ENCODE measurements around the gene COL23A1.

The COL23A1 gene

GRCh38 chr5:178590141-178590923, at the start of gene COL23A1:
Gene COL23A1, minus strand, starts transcription at chr5:178590393.
- DNase-seq: no peak

- no peak for DNase-seq
Observed at GRCh38 chr5:178637356-178638074, 47.3 kb upstream of the COL23A1 start.

GRCh38 chr5:178632285-178632684, 42.1 kb upstream of the COL23A1 start:
- DNase-seq: no peak

GRCh38 chr5:178630951-178631350, 40.8 kb upstream of the COL23A1 start:
- DNase-seq: no peak

GRCh38 chr5:178630475-178630930, 40.3 kb upstream of the COL23A1 start:
- DNase-seq: no peak

GRCh38 chr5:178627259-178627598, 37.0 kb upstream of the COL23A1 start:
- DNase-seq: no peak

GRCh38 chr5:178626484-178627258, 36.5 kb upstream of the COL23A1 start, which contains the start of gene CLK4:
Gene CLK4, minus strand, starts transcription at chr5:178627050. Its CDS starts 3,634 bp downstream, at chr5:178623416.
- peak; percentile 91 for DNase-seq

GRCh38 chr5:178625679-178626483, 35.7 kb upstream of the COL23A1 start:
- no peak for DNase-seq

- DNase-seq: no peak
Observed at GRCh38 chr5:178624631-178625546, 34.7 kb upstream of the COL23A1 start.

- DNase-seq: no peak
Observed at GRCh38 chr5:178622679-178623247, 32.6 kb upstream of the COL23A1 start.

GRCh38 chr5:178619390-178619789, 29.2 kb upstream of the COL23A1 start:
- no peak for DNase-seq

- DNase-seq: no peak
Observed at GRCh38 chr5:178612299-178612698, 22.1 kb upstream of the COL23A1 start.

GRCh38 chr5:178606269-178606668, 16.1 kb upstream of the COL23A1 start:
- DNase-seq: no peak

GRCh38 chr5:178605788-178606187, 15.6 kb upstream of the COL23A1 start:
- DNase-seq: no peak

- no peak for DNase-seq
Observed at GRCh38 chr5:178602752-178603151, 12.6 kb upstream of the COL23A1 start.

GRCh38 chr5:178595750-178596149, 5.6 kb upstream of the COL23A1 start:
- DNase-seq: no peak

GRCh38 chr5:178595150-178595549, 5.0 kb upstream of the COL23A1 start:
- DNase-seq: no peak

GRCh38 chr5:178590924-178591423, 781 bp upstream of the COL23A1 start:
- DNase-seq: no peak

- no peak for DNase-seq
Observed at GRCh38 chr5:178589180-178590140, 733 bp downstream of the COL23A1 start.

GRCh38 chr5:178588769-178589168, 1.4 kb downstream of the COL23A1 start:
- DNase-seq: no peak
